ENCODE results near the gene APOD. TPM values are rescaled to one million over a fixed set of nuclear protein-coding genes. Genes with fewer than 3 reads are reported as not detected.

The APOD gene
- total and polyA plus RNA-seq, 9 of the 15 experiments (the other 6 are each of a cell fraction or from before 2014, with no cell fraction given): 0.18 to 0.50 (median 0.35) TPM; not detected in 1

- TF ChIP-seq USF2 (CRISPR knock-in tag; IDR thresholded peaks at IDR 0.05) (no peak), E2F1 (CRISPR knock-in tag; IDR thresholded peaks at IDR 0.05) (0 out of 2 replicates have a peak, but pooled peaks have one; percentile 64), STAT6 (CRISPR knock-in tag; IDR thresholded peaks at IDR 0.05) (no peak), SMAD4 (CRISPR knock-in tag; conservative IDR thresholded peaks at IDR 0.05) (no peak), E2F5 (CRISPR knock-in tag; IDR thresholded peaks at IDR 0.05) (peak; percentile 53; the same call in 1 of the 2 replicates), POLR2G (IDR thresholded peaks at IDR 0.05; ENCODE audit: low read depth, low read length) (peak; percentile 98), CREB5 (CRISPR knock-in tag; IDR thresholded peaks at IDR 0.05) (no peak), RREB1 (CRISPR knock-in tag; IDR thresholded peaks at IDR 0.05) (no peak), MAZ (CRISPR knock-in tag; conservative IDR thresholded peaks at IDR 0.05 in 1 of 2, IDR thresholded peaks at IDR 0.05 in 1 of 2) (peak; percentile 41 to 89; a peak in 2 of 4 replicates), RBM14 (IDR thresholded peaks at IDR 0.05; ENCODE audit: borderline replicate concordance, insufficient read depth, low read depth, low read length) (no peak), ZNF408 (CRISPR knock-in tag; IDR thresholded peaks at IDR 0.05; ENCODE audit: low read depth) (no peak), SRSF7 (optimal IDR thresholded peaks at IDR 0.05; ENCODE audit: low read depth, low read length) (no peak)
Measured at GRCh38 chr3:195542698-195543499, 40.8 kb downstream of the APOD start, which contains the start of gene PPP1R2 (continued).
